HepG2 (cell line): ENCODE measurements around the gene PSMD3. TPM values are rescaled to one million over a fixed set of nuclear protein-coding genes. Genes with fewer than 3 reads are reported as not detected.

ENCODE experiments used
- BHLHE40 ChIP-seq: IDR thresholded peaks from 2 replicates; pipeline ENCODE4 v1.6.1; 2011; ENCODE audit warnings: low read length, improper control_type of control experiment
- CREM ChIP-seq, 2 experiments: sonication (generic) in 1 of 2; formaldehyde crosslinking in 1 of 2; IDR thresholded peaks; 2 replicates each; pipeline versions ENCODE4 v1.4.0 to v1.6.1; 2016 to 2020; ENCODE audit warnings: antibody characterized with exemption in 1 of 2, mild to moderate bottlenecking in 1 of 2, missing genetic modification reagents in 1 of 2
- ELK4 ChIP-seq: sonication (generic); formaldehyde crosslinking; IDR thresholded peaks from 2 replicates; pipeline ENCODE4 v1.9.0; 2021; ENCODE audit warnings: missing genetic modification reagents, borderline replicate concordance
- GABPB1 ChIP-seq: IDR thresholded peaks from 2 replicates; pipeline ENCODE4 v1.6.1; 2016; ENCODE audit warnings: mild to moderate bottlenecking, missing genetic modification reagents, moderate library complexity, missing compliant biosample characterization
- KAT7 ChIP-seq: IDR thresholded peaks from 2 replicates; pipeline ENCODE4 v1.6.1; 2018; ENCODE audit warnings: borderline replicate concordance, missing compliant biosample characterization
- KDM3A ChIP-seq: IDR thresholded peaks from 2 replicates; pipeline ENCODE4 v1.6.1; 2018; ENCODE audit warnings: low read depth, missing compliant biosample characterization
- MBNL3 ChIP-seq: fragments of 250-450 bp; sonication (Bioruptor Pico); conservative IDR thresholded peaks from 2 replicates; pipeline ENCODE4 v1.8.0; 2022; ENCODE audit warnings: mild to moderate bottlenecking, inconsistent platforms
- NCOA5 ChIP-seq: sonication (generic); formaldehyde crosslinking; IDR thresholded peaks from 2 replicates; pipeline ENCODE4 v1.4.0; 2020; ENCODE audit warnings: missing genetic modification reagents
- NFAT5 ChIP-seq: sonication (generic); formaldehyde crosslinking; IDR thresholded peaks from 2 replicates; pipeline ENCODE4 v1.4.0; 2020; ENCODE audit warnings: missing genetic modification reagents
- NKX3-1 ChIP-seq: sonication (generic); formaldehyde crosslinking; IDR thresholded peaks from 2 replicates; pipeline ENCODE4 v1.5.0; 2020; ENCODE audit warnings: missing genetic modification reagents
- NR2F6 ChIP-seq, 2 experiments: IDR thresholded peaks; 2 replicates each; pipeline ENCODE4 v1.6.1; 2016; ENCODE audit warnings: antibody characterized with exemption in 1 of 2, mild to moderate bottlenecking in 1 of 2
- PHF21A ChIP-seq: sonication (generic); formaldehyde crosslinking; IDR thresholded peaks from 2 replicates; pipeline ENCODE4 v1.5.0; 2020; ENCODE audit warnings: mild to moderate bottlenecking, missing genetic modification reagents
- SUZ12 ChIP-seq: fragments of 150-350 bp; IDR thresholded peaks from 2 replicates; pipeline ENCODE4 v1.6.1; 2014; ENCODE audit warnings: low read depth, low read length
- TP53 ChIP-seq: sonication (generic); formaldehyde crosslinking; conservative IDR thresholded peaks from 2 replicates; pipeline ENCODE4 v1.4.0; 2020; ENCODE audit warnings: missing genetic modification reagents
- XRCC5 ChIP-seq: fragments of 200-400 bp; formaldehyde crosslinking; optimal IDR thresholded peaks from 2 replicates; pipeline ENCODE3; 2017; ENCODE audit warnings: mild to moderate bottlenecking, low read length
- ZBTB8A ChIP-seq: sonication (generic); formaldehyde crosslinking; IDR thresholded peaks from 2 replicates; pipeline ENCODE4 v1.4.0; 2020; ENCODE audit warnings: mild to moderate bottlenecking, low read depth, missing genetic modification reagents, borderline replicate concordance
- ZNF639 ChIP-seq: conservative IDR thresholded peaks from 2 replicates; pipeline ENCODE4 v1.6.1; 2018; ENCODE audit warnings: missing genetic modification reagents
- ZNF746 ChIP-seq: sonication (generic); formaldehyde crosslinking; IDR thresholded peaks from 2 replicates; pipeline ENCODE4 v1.8.0; 2022; ENCODE audit warnings: mild to moderate bottlenecking, missing genetic modification reagents
- ZZZ3 ChIP-seq: sonication (generic); formaldehyde crosslinking; IDR thresholded peaks from 2 replicates; pipeline ENCODE4 v1.4.0; 2020; ENCODE audit warnings: missing genetic modification reagents, mild to moderate bottlenecking, borderline replicate concordance
- polyA plus RNA-seq, 8 experiments: library from polyadenylated mRNA; depleted of rRNA in 3 of 8; stranded (reverse) in 7 of 8; unstranded in 1 of 8; fragments of >200 nt; fragmentation: Illumina TruSeq in 4 of 8; extraction: Trizol in 4 of 8; gene quantifications; 2 replicates each; pipeline versions ENCODE4 v1.2.1 to v1.2.3, GENCODE V29; 2011 to 2016; ENCODE audit warnings: low read depth in 4 of 8, missing spikeins in 1 of 8, mixed read lengths in 1 of 8; ENCODE audit not compliant: insufficient read depth in 1 of 8
- total RNA-seq, 5 experiments: library from RNA; depleted of rRNA; stranded (reverse); fragments of >200 nt; fragmentation: Illumina TruSeq; extraction: Trizol; gene quantifications; 2 replicates each; pipeline ENCODE4 v1.2.3, GENCODE V29; 2016; ENCODE audit warnings: low read depth in 1 of 5
- TF ChIP-seq, protein P1 (sequence below): sonication (generic); formaldehyde crosslinking; IDR thresholded peaks from 2 replicates; pipeline ENCODE4 v1.8.0; 2022; ENCODE audit warnings: low read depth, missing genetic modification reagents

PSMD3 gene
- total and polyA plus RNA-seq, 2 of the 13 experiments (the other 11 are each of a cell fraction or from before 2014, with no cell fraction given) = 97.4 to 146 TPM

GRCh38 chr17:40038882-40039513 is 58.4 kb downstream of the PSMD3 start (continued):
- TF ChIP-seq NFAT5 (CRISPR knock-in tag) (no peak), ZBTB8A (CRISPR knock-in tag) (no peak), MBNL3 (CRISPR knock-in tag) (no peak), ZZZ3 (CRISPR knock-in tag) (no peak), KAT7 (CRISPR knock-in tag) (no peak), BHLHE40 (no peak), ELK4 (no peak), ZNF639 (CRISPR knock-in tag) (no peak), XRCC5 (peak; percentile 76), NKX3-1 (CRISPR knock-in tag) (no peak), KDM3A (CRISPR knock-in tag) (peak; percentile 66), TP53 (CRISPR knock-in tag) (no peak), SUZ12 (no peak), ZNF746 (CRISPR knock-in tag) (no peak), CREM (IDR thresholded peaks at IDR 0.05) (no peak), CREM (CRISPR knock-in tag; IDR thresholded peaks at IDR 0.05) (no peak), GABPB1 (CRISPR knock-in tag) (no peak), NR2F6 (IDR thresholded peaks at IDR 0.05) (no peak), NR2F6 (CRISPR knock-in tag; IDR thresholded peaks at IDR 0.05) (0 out of 2 replicates have a peak, but pooled peaks have one; percentile 13), PHF21A (CRISPR knock-in tag) (no peak; the same call in 1 of the 2 replicates), NCOA5 (CRISPR knock-in tag) (no peak)
- TF ChIP-seq, protein P1, sequence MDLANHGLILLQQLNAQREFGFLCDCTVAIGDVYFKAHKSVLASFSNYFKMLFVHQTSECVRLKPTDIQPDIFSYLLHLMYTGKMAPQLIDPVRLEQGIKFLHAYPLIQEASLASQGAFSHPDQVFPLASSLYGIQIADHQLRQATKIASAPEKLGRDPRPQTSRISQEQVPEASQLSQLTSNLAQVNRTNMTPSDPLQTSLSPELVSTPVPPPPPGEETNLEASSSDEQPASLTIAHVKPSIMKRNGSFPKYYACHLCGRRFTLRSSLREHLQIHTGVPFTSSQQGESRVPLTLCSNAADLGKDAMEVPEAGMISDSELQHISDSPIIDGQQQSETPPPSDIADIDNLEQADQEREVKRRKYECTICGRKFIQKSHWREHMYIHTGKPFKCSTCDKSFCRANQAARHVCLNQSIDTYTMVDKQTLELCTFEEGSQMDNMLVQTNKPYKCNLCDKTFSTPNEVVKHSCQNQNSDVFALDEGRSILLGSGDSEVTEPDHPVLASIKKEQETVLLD (CRISPR knock-in tag) = no peak
